Lower lobe of right lung (tissue), 2 donors: ENCODE measurements around the gene JAZF1. TPM values are rescaled to one million over a fixed set of nuclear protein-coding genes. Genes with fewer than 3 reads are reported as not detected.
A peak's percentile ranks its signal among the peaks of the same experiment; 100 is the strongest.

ENCODE experiments used
- ATAC-seq, 2 donors: fragments of 200-7000 bp; cut with Tn5 transposase; one replicate each; pipeline ENCODE4 v1.9.1; 2020 to 2022; ENCODE audit warnings: mild to moderate bottlenecking in 2 of 2, moderate library complexity in 2 of 2
- DNase-seq: peaks from one replicate; pipeline ENCODE4 v3.0.0-alpha.2; 2020
- H3K27ac ChIP-seq: fragments of 200-600 bp; one replicate; pipeline ENCODE4 v1.8.0; 2022
- H3K27me3 ChIP-seq: fragments of 200-600 bp; one replicate; pipeline ENCODE4 v1.8.0; 2022; ENCODE audit warnings: low read depth
- H3K36me3 ChIP-seq: fragments of 200-600 bp; one replicate; pipeline ENCODE4 v1.8.0; 2022; ENCODE audit warnings: mild to moderate bottlenecking
- H3K4me1 ChIP-seq: fragments of 200-600 bp; one replicate; pipeline ENCODE4 v1.8.0; 2022
- H3K4me3 ChIP-seq: fragments of 200-600 bp; one replicate; pipeline ENCODE4 v1.8.0; 2022; ENCODE audit warnings: mild to moderate bottlenecking
- H3K9me3 ChIP-seq: fragments of 200-600 bp; one replicate; pipeline ENCODE4 v1.8.0; 2022
- CTCF ChIP-seq: fragments of 200-600 bp; IDR thresholded peaks from one replicate; pipeline ENCODE4 v1.8.0; 2022; ENCODE audit warnings: antibody characterized with exemption, mild to moderate bottlenecking
- intact Hi-C: fragments of 100-400 bp; cut with DNase I; formaldehyde crosslinking; loops from one replicate; pipeline ENCODE4 v1.11.0; 2022
- total RNA-seq: library from RNA; stranded (reverse); fragmentation: NEBNext Ultra II Directional; extraction: Animal tissue kit (Norgen Biotek cat#: 25700); gene quantifications from one replicate; pipeline ENCODE4 v1.2.1, GENCODE V29; 2021
- donor health status: DM: no; HTN: yes; CAD: no; lungs with severe emphysema.

Gene JAZF1
- total RNA-seq, 1 donor from 2014 or later: 19.4 TPM

- no peaks in the 10 kb centered on the region for H3K36me3 ChIP-seq
- no peak for DNase-seq
- H3K4me3 ChIP-seq: no peak overlapping the region
- ATAC-seq: no peak
- no peaks in the 10 kb centered on the region for H3K27me3 ChIP-seq
- TF ChIP-seq CTCF: no peak
- H3K9me3 ChIP-seq: no peaks in the 10 kb centered on the region
- intact Hi-C loops: no loop called here
- H3K27ac ChIP-seq: no peak overlapping the region
- no peaks in the 10 kb centered on the region for H3K4me1 ChIP-seq
These were observed 244.4 kb downstream of the JAZF1 start for GRCh38 chr7:27936047-27936767.

GRCh38 chr7:27933671-27934565 lies 246.7 kb downstream of the JAZF1 start:
- peak; percentile 26 for TF ChIP-seq CTCF
- ATAC-seq (no peak), DNase-seq (no peak)
- Histone ChIP-seq H3K27ac (no peak overlapping the region), H3K36me3 (no peaks in the 10 kb centered on the region), H3K4me3 (no peak overlapping the region), H3K4me1 (no peaks in the 10 kb centered on the region), H3K27me3 (no peaks in the 10 kb centered on the region), H3K9me3 (no peaks in the 10 kb centered on the region)
- intact Hi-C loops: no loop called here

GRCh38 chr7:27930910-27931476 lies 249.6 kb downstream of the JAZF1 start:
- ATAC-seq: no peak
- TF ChIP-seq CTCF: no peak
- intact Hi-C loops: no loop called here

GRCh38 chr7:27929127-27929526 lies 251.5 kb downstream of the JAZF1 start:
- Histone ChIP-seq H3K9me3 (no peaks in the 10 kb centered on the region), H3K27me3 (no peaks in the 10 kb centered on the region), H3K4me3 (no peak overlapping the region), H3K4me1 (no peaks in the 10 kb centered on the region), H3K36me3 (no peaks in the 10 kb centered on the region), H3K27ac (no peak overlapping the region)
- DNase-seq (no peak), ATAC-seq (no peak)
- intact Hi-C loops: no loop called here
- no peak for TF ChIP-seq CTCF

More at GRCh38 chr7:27930910-27931476, 249.6 kb downstream of the JAZF1 start:
- H3K4me1 ChIP-seq: no peaks in the 10 kb centered on the region
- no peaks in the 10 kb centered on the region for H3K9me3 ChIP-seq
- no peak overlapping the region for H3K4me3 ChIP-seq
- no peaks in the 10 kb centered on the region for H3K36me3 ChIP-seq
- no peaks in the 10 kb centered on the region for H3K27me3 ChIP-seq
- H3K27ac ChIP-seq: no peak overlapping the region
- DNase-seq: no peak

GRCh38 chr7:27928001-27928400 lies 252.6 kb downstream of the JAZF1 start:
- H3K27me3 ChIP-seq: no peaks in the 10 kb centered on the region
- no peaks in the 10 kb centered on the region for H3K9me3 ChIP-seq
- H3K4me3 ChIP-seq: no peak overlapping the region
- TF ChIP-seq CTCF: no peak
- no peaks in the 10 kb centered on the region for H3K36me3 ChIP-seq
- no peak overlapping the region for H3K27ac ChIP-seq
- ATAC-seq: no peak
- intact Hi-C loops: no loop called here
- DNase-seq: no peak
- no peaks in the 10 kb centered on the region for H3K4me1 ChIP-seq
